Liver (tissue), 3 donors: ENCODE data around the gene APOA5.
A peak's percentile ranks its signal among the peaks of the same experiment; 100 is the strongest.

ENCODE experiments used
- CTCF ChIP-seq: fragments of 150-350 bp; IDR thresholded peaks from 2 replicates; pipeline ENCODE4 v1.5.1; 2017; ENCODE audit warnings: improper control_type of control experiment, low read depth, low read length; ENCODE audit not compliant: missing input control
- EGR1 ChIP-seq, 2 donors: IDR thresholded peaks; 2 replicates each; pipeline ENCODE4 v1.6.1; 2016 to 2018; ENCODE audit warnings: antibody characterized with exemption in 2 of 2, low read depth in 2 of 2
- GABPA ChIP-seq, 2 donors: IDR thresholded peaks in 1 of 2; conservative IDR thresholded peaks in 1 of 2; 2 replicates each; pipeline ENCODE4 v1.6.1; 2016; ENCODE audit warnings: antibody characterized with exemption in 2 of 2, mild to moderate bottlenecking in 1 of 2, moderate library complexity in 1 of 2
- HNF4A ChIP-seq, 2 donors: conservative IDR thresholded peaks; 2 replicates each; pipeline ENCODE4 v1.6.1; 2016; ENCODE audit warnings: antibody characterized with exemption in 2 of 2, mild to moderate bottlenecking in 2 of 2
- JUND ChIP-seq, 2 donors: IDR thresholded peaks; 2 replicates each; pipeline ENCODE4 v1.6.1; 2016; ENCODE audit warnings: antibody characterized with exemption in 2 of 2
- MAX ChIP-seq: IDR thresholded peaks from 2 replicates; pipeline ENCODE4 v1.6.1; 2016; ENCODE audit warnings: antibody characterized with exemption
- NR2F2 ChIP-seq: IDR thresholded peaks from 2 replicates; pipeline ENCODE4 v1.6.1; 2016; ENCODE audit warnings: antibody characterized with exemption
- RAD21 ChIP-seq, 2 donors: IDR thresholded peaks; 2 replicates each; pipeline ENCODE4 v1.6.1; 2016; ENCODE audit warnings: antibody characterized with exemption in 2 of 2, mild to moderate bottlenecking in 2 of 2
- REST ChIP-seq: IDR thresholded peaks from 2 replicates; pipeline ENCODE4 v1.6.1; 2016; ENCODE audit warnings: antibody characterized with exemption, mild to moderate bottlenecking
- RXRA ChIP-seq, 2 donors: IDR thresholded peaks; 2 replicates each; pipeline ENCODE4 v1.6.1; 2017 to 2018; ENCODE audit warnings: antibody characterized with exemption in 2 of 2, mild to moderate bottlenecking in 1 of 2
- SP1 ChIP-seq: IDR thresholded peaks from 2 replicates; pipeline ENCODE4 v1.6.1; 2018; ENCODE audit warnings: antibody characterized with exemption, mild to moderate bottlenecking
- TAF1 ChIP-seq: conservative IDR thresholded peaks from 2 replicates; pipeline ENCODE4 v1.6.1; 2016; ENCODE audit warnings: antibody characterized with exemption, mild to moderate bottlenecking
- YY1 ChIP-seq: IDR thresholded peaks from 2 replicates; pipeline ENCODE4 v1.6.1; 2016; ENCODE audit warnings: antibody characterized with exemption, mild to moderate bottlenecking
- TF ChIP-seq, protein P1 (sequence below): IDR thresholded peaks from 2 replicates; pipeline ENCODE4 v1.6.1; 2016; ENCODE audit warnings: antibody characterized with exemption
- donor health status: healthy.
- donor health status: healthy.

DNA sequence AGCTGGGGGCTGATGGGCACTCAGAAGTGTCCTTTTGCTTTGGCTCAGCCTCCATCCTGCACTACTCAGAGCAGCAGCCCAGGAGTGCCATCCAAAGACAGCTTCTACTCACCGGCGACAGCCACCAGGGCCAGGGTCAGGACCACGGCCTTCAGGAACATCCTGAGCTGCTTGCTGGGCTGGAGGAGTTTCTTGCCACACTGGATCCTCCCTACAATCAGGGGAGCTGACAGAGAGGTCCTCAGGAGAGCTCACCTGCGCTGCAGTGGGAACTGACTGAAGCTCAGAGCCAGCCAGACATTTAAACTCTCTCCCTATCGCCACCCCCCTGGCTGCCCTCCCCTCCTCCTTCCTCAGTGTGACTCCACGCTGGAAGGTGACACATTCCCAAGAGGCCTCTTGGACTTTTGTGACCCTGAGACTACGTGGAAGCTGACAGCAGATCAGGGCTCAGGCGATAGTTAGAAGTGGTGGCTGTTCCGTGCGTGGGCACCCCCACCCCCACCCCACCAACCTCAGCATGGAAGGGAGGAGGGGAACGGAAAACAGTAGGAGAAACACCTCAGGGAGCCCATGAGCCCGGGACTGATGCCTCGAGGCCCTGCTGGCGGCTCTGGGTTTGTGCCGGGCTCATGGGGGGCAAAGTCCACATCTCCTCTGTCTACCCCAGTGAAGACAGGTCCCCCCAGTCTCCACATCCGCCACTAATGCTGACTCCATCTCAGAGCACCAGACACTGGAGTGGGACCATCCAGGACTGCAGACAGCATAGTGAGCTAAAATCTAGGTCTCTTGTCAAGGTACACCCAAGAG lies 31.6 kb upstream of the APOA5 start, which contains the start of gene APOA4:
- no peak for TF ChIP-seq CTCF
- no peak for TF ChIP-seq MAX
- TF ChIP-seq YY1 = no peak
- no peak for TF ChIP-seq EGR1 (IDR thresholded peaks at IDR 0.05; ENCODE audit: low read depth in 2 of 2)
- TF ChIP-seq JUND (IDR thresholded peaks at IDR 0.05) = no peak
- TF ChIP-seq HNF4A (conservative IDR thresholded peaks at IDR 0.05) = peak; percentile 11 to 53
- no peak for TF ChIP-seq REST
- TF ChIP-seq RXRA (IDR thresholded peaks at IDR 0.05) = no peak
- TF ChIP-seq TAF1 = no peak
- TF ChIP-seq RAD21 (IDR thresholded peaks at IDR 0.05) = no peak
- TF ChIP-seq, protein P1, sequence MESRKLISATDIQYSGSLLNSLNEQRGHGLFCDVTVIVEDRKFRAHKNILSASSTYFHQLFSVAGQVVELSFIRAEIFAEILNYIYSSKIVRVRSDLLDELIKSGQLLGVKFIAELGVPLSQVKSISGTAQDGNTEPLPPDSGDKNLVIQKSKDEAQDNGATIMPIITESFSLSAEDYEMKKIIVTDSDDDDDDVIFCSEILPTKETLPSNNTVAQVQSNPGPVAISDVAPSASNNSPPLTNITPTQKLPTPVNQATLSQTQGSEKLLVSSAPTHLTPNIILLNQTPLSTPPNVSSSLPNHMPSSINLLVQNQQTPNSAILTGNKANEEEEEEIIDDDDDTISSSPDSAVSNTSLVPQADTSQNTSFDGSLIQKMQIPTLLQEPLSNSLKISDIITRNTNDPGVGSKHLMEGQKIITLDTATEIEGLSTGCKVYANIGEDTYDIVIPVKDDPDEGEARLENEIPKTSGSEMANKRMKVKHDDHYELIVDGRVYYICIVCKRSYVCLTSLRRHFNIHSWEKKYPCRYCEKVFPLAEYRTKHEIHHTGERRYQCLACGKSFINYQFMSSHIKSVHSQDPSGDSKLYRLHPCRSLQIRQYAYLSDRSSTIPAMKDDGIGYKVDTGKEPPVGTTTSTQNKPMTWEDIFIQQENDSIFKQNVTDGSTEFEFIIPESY = no peak
- TF ChIP-seq NR2F2 = no peak
- no peak for TF ChIP-seq SP1
- TF ChIP-seq GABPA (IDR thresholded peaks at IDR 0.05 in 1 of 2, conservative IDR thresholded peaks at IDR 0.05 in 1 of 2) = no peak
